GM12874 (cell line): ENCODE measurements around the gene NCOA1.

Source experiments
- CTCF ChIP-seq: IDR thresholded peaks from 2 replicates; pipeline ENCODE4 v1.5.1; 2011; ENCODE audit warnings: low read depth, mild to moderate bottlenecking, control low read depth, low read length, moderate library complexity; ENCODE audit not compliant: insufficient read depth

Gene NCOA1

GRCh38 chr2:24511198-24511597, 20.1 kb downstream of the NCOA1 start:
- TF ChIP-seq CTCF, result no peak

- no peak for TF ChIP-seq CTCF
Measured at GRCh38 chr2:24511894-24512293, 20.8 kb downstream of the NCOA1 start.

GRCh38 chr2:24512404-24512803, 21.4 kb downstream of the NCOA1 start:
- no peak for TF ChIP-seq CTCF

GRCh38 chr2:24512831-24513230, 21.8 kb downstream of the NCOA1 start:
- no peak for TF ChIP-seq CTCF

GRCh38 chr2:24513281-24514071, 22.4 kb downstream of the NCOA1 start:
- no peak for TF ChIP-seq CTCF

- TF ChIP-seq CTCF, result no peak
Measured at GRCh38 chr2:24514820-24515219, 23.8 kb downstream of the NCOA1 start.

- TF ChIP-seq CTCF, result no peak
Measured at GRCh38 chr2:24515335-24515734, 24.3 kb downstream of the NCOA1 start.
